ENCODE measurements around the gene CHD5.

- no peak for TF ChIP-seq POLR2A (IDR thresholded peaks at IDR 0.05)
- TF ChIP-seq CTCF (IDR thresholded peaks at IDR 0.05) = no peak
- TF ChIP-seq POLR2AphosphoS5 (IDR thresholded peaks at IDR 0.05) = no peak
- no peak for TF ChIP-seq EP300 (IDR thresholded peaks at IDR 0.05; ENCODE audit: low read depth)
Measured at GRCh38 chr1:6206520-6206855, 26.4 kb upstream of the CHD5 start.
